Kidney epithelial cell (primary cell): ENCODE data around the gene ZMYND15. TPM values are rescaled to one million over a fixed set of nuclear protein-coding genes. Genes with fewer than 3 reads are reported as not detected.
"Not testable (repeated sequence)": the region's sequence is repeated elsewhere in the genome, so short reads cannot be mapped to it uniquely, and the experiment has no call there.

Experiments used
- DNase-seq: peaks from one replicate; pipeline ENCODE4 v3.0.0-alpha.2; 2010; ENCODE audit warnings: low read depth
- H3K27me3 ChIP-seq: 2 replicates; pipeline ENCODE4 v1.6.0; 2011; ENCODE audit warnings: low read length; ENCODE audit not compliant: control insufficient read depth, insufficient read depth
- H3K36me3 ChIP-seq: 2 replicates; pipeline ENCODE4 v1.5.1; 2011; ENCODE audit warnings: low read length; ENCODE audit not compliant: control insufficient read depth, insufficient read depth
- H3K4me3 ChIP-seq: 2 replicates; pipeline ENCODE4 v1.5.1; 2011; ENCODE audit warnings: low read depth, mild to moderate bottlenecking, control low read depth, low read length
- CTCF ChIP-seq: IDR thresholded peaks from 2 replicates; pipeline ENCODE4 v1.5.1; 2011; ENCODE audit warnings: mild to moderate bottlenecking, moderate library complexity, low read length, control low read depth, inconsistent platforms; ENCODE audit not compliant: insufficient read depth, poor library complexity, severe bottlenecking
- total RNA-seq: library from RNA; depleted of rRNA; stranded (reverse); fragments of >200 nt; gene quantifications from 2 replicates; pipeline ENCODE4 v1.2.3, GENCODE V29; 2015

The ZMYND15 gene
- total RNA-seq, 1 donor from 2014 or later, result 1.4 TPM

DNA sequence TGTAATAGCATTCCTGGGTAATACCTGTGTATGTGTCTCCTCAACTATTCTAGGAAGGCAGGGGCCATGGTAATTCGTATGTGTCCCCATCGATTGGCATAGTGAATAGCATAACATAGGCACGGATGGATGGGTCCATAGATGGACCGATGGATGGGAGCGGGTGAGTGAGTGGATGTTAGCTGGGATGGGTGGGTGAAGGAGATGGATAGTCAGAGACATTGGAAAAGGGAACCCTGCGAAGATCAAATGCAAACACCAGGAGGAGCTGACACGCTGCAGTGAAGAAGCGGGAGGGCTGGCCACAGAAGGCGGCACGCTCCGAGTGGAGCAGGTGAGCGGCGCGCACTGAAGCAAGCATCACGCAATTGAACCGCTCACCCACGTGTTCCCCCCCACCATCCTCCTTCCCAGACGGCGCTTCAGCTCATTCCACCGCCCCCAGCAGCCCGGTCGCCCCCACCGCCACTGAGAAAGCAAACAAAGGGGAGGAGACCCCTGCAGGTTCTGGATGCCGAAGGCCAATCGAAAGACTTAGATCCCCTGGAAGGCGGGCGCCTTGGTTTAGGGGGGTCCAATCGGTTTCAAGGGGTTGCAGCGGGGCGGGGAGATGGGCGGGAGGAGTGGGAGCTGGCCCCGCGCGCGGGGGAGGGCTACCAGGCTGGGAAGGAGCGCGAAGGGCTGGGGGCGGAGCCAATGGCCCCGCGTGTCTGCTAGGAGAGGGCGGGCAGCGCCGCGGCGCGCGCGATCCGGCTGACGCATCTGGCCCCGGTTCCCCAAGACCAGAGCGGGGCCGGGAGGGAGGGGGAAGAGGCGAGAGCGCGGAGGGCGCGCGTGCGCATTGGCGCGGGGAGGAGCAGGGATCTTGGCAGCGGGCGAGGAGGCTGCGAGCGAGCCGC lies 29.6 kb upstream of the ZMYND15 start, which contains the start of gene ARRB2:
Gene ARRB2 (plus strand): TSS at position 839 of the 899 bp plus-strand sequence. CDS start 90 bp downstream, outside the sequence.
- H3K27me3 ChIP-seq, result no peaks in the 10 kb centered on the region

DNA sequence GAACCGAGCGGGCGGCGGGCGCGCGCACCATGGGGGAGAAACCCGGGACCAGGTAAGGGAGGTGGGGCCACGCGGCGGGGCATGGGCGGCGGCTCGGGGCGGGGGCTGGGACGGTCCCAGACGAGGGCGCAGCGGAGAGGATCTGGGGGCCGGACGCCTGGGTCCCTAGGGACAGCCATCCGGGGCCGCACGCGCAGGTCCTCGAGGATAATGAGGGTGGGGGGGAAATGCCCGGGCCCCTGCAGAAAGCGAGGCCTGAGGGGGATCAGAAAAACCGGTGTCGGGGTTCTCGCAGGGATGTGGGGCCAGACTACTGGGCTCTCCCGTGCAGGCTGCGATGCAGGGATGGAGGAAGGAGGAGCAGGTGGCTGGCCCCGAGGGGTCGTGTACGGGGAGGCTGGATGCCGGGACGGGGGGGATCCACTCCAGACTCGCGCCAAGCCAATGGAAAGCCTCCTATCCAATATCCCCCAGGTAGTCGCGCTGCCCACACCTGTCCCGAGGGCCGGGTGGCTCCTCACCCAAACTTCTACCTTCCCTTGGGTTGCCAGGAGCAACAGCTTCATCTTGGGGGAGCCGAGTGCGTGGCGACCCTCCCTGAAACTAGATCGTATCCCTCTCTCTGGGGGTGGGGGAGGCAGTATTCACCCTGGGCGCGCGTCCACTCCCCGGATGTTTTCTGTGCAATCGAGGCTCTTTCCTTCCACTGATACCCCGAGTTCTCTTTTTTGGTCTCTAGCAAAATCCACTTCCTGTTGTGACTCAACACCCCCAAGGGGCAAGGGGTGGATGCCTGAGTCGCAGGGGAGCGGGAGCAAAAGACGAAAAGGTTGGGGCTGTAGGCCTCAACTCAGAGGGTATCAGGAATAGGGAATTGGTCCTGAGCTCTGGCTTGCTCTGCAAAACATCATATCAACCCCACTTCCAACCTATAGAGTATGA lies 28.7 kb upstream of the ZMYND15 start:
- no peak for TF ChIP-seq CTCF
- Histone ChIP-seq H3K36me3 (no peaks in the 10 kb centered on the region), H3K27me3 (no peaks in the 10 kb centered on the region), H3K4me3 (peak overlapping the region; percentile 67)
- no peak for DNase-seq

More for the DNA sequence above, 29.6 kb upstream of the ZMYND15 start, which contains the start of gene ARRB2:
- peak; percentile 54 for TF ChIP-seq CTCF
- Histone ChIP-seq H3K4me3 (peak within 1 kb of the TSS; percentile 67), H3K36me3 (no peaks in the 10 kb centered on the region)
- peak; percentile 85 for DNase-seq

DNA sequence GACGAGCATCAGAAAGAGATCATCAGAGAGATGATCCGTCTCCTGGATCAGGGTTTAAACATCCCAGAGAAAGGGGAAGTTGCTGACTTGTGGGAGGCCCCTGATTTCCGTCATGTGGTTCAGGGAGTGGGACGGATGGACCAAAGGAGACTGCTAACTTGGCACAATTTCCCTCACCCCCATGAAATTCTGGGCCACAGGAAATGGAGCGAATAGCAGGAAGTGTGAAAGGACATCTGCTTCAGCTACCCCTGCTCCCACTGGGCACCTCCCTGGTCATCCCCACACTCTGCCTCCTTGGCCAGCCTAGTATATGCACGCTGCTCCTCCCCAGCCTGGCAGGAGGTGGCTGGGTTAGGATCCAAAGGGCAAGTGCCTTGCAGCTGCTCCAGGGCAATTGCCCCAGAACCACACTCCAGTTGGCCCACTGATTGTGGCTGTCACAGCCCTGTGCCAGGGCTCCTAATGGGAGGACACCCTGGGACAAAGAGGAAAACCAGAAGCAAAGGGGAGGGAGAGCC lies 27.9 kb upstream of the ZMYND15 start:
- no peak overlapping the region for H3K4me3 ChIP-seq
- no peak for DNase-seq
- H3K27me3 ChIP-seq, result no peaks in the 10 kb centered on the region
- no peak for TF ChIP-seq CTCF
- no peaks in the 10 kb centered on the region for H3K36me3 ChIP-seq

GRCh38 chr17:4712526-4712925 lies 27.1 kb upstream of the ZMYND15 start:
- Histone ChIP-seq H3K4me3 (no peak overlapping the region), H3K27me3 (no peaks in the 10 kb centered on the region), H3K36me3 (no peaks in the 10 kb centered on the region)
- TF ChIP-seq CTCF, result no peak
- DNase-seq, result no peak

- not testable (repeated sequence) for H3K36me3 ChIP-seq, DNase-seq, H3K4me3 ChIP-seq, H3K27me3 ChIP-seq
These were observed 25.1 kb upstream of the ZMYND15 start for GRCh38 chr17:4714340-4715062.
